VCaP (cell line): ENCODE measurements around the gene C2CD2.

Experiments used
- H3K27ac ChIP-seq: fragments of 450-650 bp; 2 replicates; pipeline ENCODE4 v1.5.1; 2017
- TF ChIP-seq, protein P1 (sequence below): fragments of 450-650 bp; conservative IDR thresholded peaks from 2 replicates; pipeline ENCODE4 v1.5.1; 2017; ENCODE audit warnings: mild to moderate bottlenecking, moderate library complexity

Gene C2CD2

DNA sequence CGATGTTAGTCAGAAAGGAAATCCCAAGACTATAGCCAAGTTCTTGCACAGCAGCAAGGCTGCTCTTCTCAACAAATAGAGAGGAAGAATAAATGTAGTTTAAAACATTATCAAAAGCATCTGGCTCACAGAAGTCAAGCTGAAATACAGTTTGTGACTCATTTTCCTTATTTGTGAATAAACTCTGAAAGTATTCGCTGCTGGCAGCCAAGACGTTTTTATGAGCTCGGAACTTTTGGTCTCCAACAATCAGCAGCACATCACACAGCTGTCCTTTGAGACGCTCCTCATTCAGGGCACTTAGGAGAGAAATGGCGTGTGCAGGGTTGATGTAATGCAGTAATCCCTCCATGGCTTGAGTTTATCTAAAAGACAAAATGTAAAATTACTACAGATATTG, 39.9 kb upstream of the C2CD2 start:
- TF ChIP-seq, protein P1, sequence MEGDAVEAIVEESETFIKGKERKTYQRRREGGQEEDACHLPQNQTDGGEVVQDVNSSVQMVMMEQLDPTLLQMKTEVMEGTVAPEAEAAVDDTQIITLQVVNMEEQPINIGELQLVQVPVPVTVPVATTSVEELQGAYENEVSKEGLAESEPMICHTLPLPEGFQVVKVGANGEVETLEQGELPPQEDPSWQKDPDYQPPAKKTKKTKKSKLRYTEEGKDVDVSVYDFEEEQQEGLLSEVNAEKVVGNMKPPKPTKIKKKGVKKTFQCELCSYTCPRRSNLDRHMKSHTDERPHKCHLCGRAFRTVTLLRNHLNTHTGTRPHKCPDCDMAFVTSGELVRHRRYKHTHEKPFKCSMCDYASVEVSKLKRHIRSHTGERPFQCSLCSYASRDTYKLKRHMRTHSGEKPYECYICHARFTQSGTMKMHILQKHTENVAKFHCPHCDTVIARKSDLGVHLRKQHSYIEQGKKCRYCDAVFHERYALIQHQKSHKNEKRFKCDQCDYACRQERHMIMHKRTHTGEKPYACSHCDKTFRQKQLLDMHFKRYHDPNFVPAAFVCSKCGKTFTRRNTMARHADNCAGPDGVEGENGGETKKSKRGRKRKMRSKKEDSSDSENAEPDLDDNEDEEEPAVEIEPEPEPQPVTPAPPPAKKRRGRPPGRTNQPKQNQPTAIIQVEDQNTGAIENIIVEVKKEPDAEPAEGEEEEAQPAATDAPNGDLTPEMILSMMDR = no peak

DNA sequence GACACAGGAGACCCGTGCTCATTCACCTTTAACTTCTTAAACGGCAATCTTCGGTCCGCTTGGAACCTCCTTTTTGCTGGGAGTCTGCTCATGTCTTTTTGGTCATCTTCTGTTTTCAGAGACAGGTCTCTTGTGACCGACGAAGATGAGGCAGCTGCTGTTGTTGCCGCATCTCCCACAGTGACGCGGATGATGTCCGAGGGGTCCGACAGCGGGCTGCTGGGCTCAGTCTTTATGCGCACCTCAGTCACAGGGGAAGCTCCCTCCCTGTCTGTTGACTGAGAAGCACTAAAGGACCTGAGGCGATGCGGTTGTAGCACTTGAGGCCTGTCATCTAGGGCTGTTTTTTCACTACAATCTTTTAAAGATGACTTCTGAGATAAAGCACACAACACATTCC, 38.8 kb upstream of the C2CD2 start:
- TF ChIP-seq, protein P1 = no peak
- H3K27ac ChIP-seq = no peak overlapping the region

More for the DNA sequence above, 39.9 kb upstream of the C2CD2 start:
- no peak overlapping the region for H3K27ac ChIP-seq

DNA sequence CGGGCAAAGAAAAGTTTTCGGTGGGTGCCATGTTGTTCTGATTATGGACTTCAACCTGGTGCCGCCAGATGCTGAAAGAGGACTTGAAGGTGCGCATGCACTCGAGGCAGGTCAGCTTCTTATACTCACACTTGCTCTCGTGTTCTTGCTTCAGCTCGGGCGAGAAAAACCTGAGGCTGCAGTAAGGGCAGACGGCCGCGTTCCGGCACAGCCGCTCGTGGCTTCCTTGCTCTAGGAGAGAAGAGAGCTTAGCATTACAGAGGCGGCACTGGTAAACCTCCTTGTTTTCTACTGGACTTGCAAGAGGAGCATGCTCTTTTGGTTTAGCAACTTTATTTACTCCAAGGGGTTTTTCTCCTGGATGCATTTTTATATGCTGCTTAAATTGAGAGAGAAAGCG, 37.8 kb upstream of the C2CD2 start:
- H3K27ac ChIP-seq = no peak overlapping the region
- TF ChIP-seq, protein P1 = no peak

DNA sequence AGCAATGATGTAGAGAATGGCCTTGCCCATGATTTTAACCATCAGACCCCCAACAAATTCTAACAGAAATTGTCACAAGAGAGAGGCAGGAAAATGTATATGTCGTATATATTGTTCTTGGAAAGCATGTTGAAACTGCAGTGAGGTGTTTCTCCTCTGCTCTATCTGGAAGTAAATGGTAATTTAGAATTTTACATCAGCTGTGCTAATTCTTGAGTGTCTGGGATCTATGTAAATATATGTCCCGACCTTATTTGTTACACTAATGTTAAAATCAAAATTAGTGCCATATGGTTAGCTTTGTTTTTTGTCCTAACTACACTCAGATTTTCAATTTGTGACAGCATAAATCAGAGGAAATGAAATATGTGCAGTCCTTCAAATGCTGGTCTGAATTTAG, 35.9 kb upstream of the C2CD2 start:
- TF ChIP-seq, protein P1 = no peak
- H3K27ac ChIP-seq = no peak overlapping the region

DNA sequence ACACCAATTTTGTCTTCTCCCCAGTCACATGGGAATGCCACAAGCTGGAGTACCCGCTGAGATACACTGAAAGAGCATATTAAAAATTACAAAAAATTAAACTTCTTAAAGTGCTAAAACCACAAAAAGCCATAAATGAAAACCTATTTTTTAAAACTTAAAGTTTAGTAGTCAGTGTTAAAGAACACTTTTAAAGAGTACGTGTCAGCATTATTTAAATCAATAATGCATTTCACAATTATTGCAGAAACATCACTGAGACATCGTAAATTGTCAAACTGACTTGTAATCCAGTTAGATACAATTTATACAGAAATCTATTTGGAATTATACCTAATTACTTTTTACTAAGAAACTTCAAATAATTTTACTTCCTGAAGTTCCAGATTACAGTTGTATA, 33.5 kb upstream of the C2CD2 start:
- TF ChIP-seq, protein P1 = no peak
- H3K27ac ChIP-seq = no peak overlapping the region

DNA sequence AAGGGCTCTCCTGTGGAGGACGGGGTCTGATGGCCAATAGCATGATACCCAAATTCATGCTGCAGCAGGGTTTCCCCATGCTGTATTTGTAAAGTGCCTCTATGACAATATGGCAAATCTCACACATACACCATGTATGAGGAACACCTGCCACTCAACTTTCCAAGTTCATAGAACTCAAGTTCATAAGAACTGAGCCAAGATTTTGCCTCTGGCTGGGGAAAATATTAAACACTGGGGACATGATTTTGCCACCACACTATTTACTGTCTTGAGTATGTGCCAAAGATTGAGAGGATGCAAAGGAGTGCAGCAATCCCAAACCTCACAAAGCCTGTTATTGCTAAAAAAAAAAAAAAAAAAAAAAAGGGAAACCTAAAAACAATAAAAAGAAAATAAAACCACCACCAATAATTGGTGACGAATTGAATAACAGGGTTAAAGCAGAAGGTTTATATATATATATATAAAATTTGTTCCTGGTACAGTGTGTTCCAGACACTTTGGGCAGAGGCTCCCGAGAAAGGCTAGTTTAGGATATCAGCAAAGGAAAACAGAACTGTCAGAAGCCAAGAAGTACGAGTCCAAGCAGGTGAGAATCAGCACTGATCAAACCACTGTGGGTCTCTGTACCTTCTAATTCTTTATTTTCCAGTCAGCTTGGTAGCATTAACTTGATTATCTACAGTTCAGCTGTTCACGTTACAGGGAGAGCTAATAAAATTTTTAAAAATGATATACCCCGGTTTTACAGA, 32.0 kb upstream of the C2CD2 start:
- H3K27ac ChIP-seq = peak overlapping the region; percentile 58
- TF ChIP-seq, protein P1 = no peak

DNA sequence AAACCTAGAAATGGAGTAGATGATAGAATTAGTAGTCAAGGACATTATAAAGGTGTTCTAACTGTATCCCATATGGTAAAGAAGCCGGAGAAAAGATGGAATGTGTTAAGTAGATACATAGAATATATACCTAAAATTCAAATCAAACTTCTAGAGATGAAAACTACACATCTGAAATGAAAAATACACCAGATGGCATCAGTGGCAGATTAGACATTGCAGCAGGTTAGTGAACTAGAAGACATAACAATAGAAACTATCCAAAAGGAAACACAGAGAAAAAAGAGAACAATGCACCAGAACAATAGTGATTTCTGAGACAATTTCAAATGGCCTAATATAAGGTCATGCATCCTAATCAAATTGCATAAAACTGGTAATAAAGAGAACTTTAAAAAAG, 29.4 kb upstream of the C2CD2 start:
- TF ChIP-seq, protein P1 = no peak
- no peak overlapping the region for H3K27ac ChIP-seq
